Bronchial epithelial cell (primary cell): ENCODE measurements around the gene UBE2Q2. TPM values are rescaled to one million over a fixed set of nuclear protein-coding genes. Genes with fewer than 3 reads are reported as not detected.

Source experiments
- DNase-seq: peaks from one replicate; pipeline ENCODE4 v3.0.0-alpha.2; 2010; ENCODE audit warnings: low read depth
- FAIRE-seq: peaks from 2 replicates; lab custom pipeline; 2011; peaks lifted over from hg19 to GRCh38; lab: Jason Lieb, UNC
- H3K27me3 ChIP-seq: 2 replicates; pipeline ENCODE4 v1.5.1; 2011; ENCODE audit warnings: low read length; ENCODE audit not compliant: control insufficient read depth, insufficient read depth
- H3K36me3 ChIP-seq: 2 replicates; pipeline ENCODE4 v1.5.1; 2011; ENCODE audit warnings: low read length; ENCODE audit not compliant: control insufficient read depth, insufficient read depth
- H3K4me3 ChIP-seq: 2 replicates; pipeline ENCODE4 v1.5.1; 2011; ENCODE audit warnings: mild to moderate bottlenecking, low read depth, low read length, control low read depth
- total RNA-seq: library from RNA; depleted of rRNA; stranded (reverse); fragments of >200 nt; gene quantifications from 2 replicates; pipeline ENCODE4 v1.2.1, GENCODE V29; 2014
- TF ChIP-seq, protein P1 (sequence below): IDR thresholded peaks from 2 replicates; pipeline ENCODE4 v1.5.1; 2011; ENCODE audit warnings: mild to moderate bottlenecking, moderate library complexity, low read length, control low read depth, inconsistent platforms; ENCODE audit not compliant: insufficient read depth, severe bottlenecking

UBE2Q2 gene
- total RNA-seq, 1 donor from 2014 or later = 32.1 TPM

DNA sequence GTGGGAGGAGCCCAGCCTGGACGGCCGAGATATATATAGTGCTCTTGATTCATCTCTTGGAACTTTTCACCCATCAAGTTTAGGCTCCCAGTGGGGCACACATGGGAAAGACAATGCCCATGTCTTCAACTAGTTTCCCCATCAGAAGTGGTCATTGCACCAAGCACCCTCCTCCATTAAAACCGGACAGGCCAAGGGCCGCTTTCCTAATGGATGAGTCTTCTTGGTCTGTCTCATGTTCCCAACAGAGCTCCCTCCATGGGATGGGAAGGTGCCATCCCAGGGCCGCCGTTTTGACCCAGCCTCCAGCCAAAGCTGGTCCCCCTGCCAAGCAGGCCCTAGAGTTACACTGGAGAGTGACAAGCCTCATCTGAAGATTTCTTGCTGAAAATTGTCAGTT, 34.7 kb upstream of the UBE2Q2 start:
- Histone ChIP-seq H3K36me3 (no peaks in the 10 kb centered on the region), H3K4me3 (no peak overlapping the region), H3K27me3 (no peaks in the 10 kb centered on the region)
- FAIRE-seq = no peak
- no peak for DNase-seq
- TF ChIP-seq, protein P1, sequence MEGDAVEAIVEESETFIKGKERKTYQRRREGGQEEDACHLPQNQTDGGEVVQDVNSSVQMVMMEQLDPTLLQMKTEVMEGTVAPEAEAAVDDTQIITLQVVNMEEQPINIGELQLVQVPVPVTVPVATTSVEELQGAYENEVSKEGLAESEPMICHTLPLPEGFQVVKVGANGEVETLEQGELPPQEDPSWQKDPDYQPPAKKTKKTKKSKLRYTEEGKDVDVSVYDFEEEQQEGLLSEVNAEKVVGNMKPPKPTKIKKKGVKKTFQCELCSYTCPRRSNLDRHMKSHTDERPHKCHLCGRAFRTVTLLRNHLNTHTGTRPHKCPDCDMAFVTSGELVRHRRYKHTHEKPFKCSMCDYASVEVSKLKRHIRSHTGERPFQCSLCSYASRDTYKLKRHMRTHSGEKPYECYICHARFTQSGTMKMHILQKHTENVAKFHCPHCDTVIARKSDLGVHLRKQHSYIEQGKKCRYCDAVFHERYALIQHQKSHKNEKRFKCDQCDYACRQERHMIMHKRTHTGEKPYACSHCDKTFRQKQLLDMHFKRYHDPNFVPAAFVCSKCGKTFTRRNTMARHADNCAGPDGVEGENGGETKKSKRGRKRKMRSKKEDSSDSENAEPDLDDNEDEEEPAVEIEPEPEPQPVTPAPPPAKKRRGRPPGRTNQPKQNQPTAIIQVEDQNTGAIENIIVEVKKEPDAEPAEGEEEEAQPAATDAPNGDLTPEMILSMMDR = no peak

GRCh38 chr15:75809986-75810750, 33.1 kb upstream of the UBE2Q2 start:
- H3K4me3 ChIP-seq = no peak overlapping the region
- H3K36me3 ChIP-seq = no peaks in the 10 kb centered on the region
- DNase-seq (peak; percentile 63), FAIRE-seq (no peak)
- H3K27me3 ChIP-seq = no peaks in the 10 kb centered on the region
- TF ChIP-seq, protein P1 = peak; percentile 82

DNA sequence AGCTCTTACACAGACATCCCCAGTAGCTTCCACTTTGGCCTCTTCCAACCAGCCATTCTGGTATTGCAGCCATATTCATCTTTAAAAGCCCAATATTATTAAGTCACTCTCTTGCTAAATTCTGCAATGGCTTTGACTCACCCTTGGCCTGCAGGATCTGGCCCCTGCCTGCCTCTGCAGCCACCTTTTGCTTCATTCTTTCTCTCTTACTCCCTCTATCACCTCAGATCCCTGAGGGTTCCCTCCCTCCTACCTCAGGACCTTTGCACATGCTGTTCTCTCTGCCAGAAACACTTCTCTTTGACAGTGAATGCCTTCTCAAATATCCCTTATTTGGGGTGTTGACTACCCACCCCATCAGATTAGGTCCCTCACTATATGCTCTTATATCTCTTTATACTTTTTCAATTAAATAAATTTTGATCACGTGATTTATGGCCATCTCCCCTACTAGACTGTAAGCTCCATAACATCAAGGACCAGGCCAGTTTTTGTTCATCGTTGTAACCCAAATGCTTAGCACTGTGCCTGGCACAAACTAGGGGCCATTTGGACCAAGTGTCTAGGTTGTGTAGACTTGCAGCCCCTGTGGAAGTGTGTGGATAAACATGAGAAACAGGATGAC, 32.3 kb upstream of the UBE2Q2 start:
- DNase-seq = peak; percentile 76
- Histone ChIP-seq H3K36me3 (no peaks in the 10 kb centered on the region), H3K4me3 (no peak overlapping the region), H3K27me3 (no peaks in the 10 kb centered on the region)
- no peak for FAIRE-seq
- TF ChIP-seq, protein P1 = no peak

DNA sequence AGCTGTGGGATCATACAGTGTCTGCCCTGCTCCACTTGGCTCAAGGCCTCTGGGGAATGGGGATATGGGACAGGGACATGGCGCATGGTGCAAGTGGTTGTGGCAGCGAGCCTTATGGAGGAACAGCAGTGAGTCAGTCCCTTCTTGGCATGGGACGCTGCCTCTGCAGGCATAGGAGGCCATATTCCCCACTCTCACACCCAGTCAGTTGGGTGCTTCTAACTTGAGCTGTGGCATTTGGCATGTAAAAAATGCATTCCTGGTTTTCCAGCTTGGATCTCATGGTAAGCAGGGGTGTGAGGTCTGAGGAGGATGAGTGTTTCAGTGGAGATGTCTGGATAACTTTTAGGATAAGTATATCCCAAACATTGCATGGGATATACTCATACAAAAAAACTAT, 31.6 kb upstream of the UBE2Q2 start:
- no peaks in the 10 kb centered on the region for H3K27me3 ChIP-seq
- no peak overlapping the region for H3K4me3 ChIP-seq
- no peaks in the 10 kb centered on the region for H3K36me3 ChIP-seq
- DNase-seq = no peak
- FAIRE-seq = no peak
- TF ChIP-seq, protein P1 = no peak

GRCh38 chr15:75814794-75815193, 28.5 kb upstream of the UBE2Q2 start:
- no peak for FAIRE-seq
- no peaks in the 10 kb centered on the region for H3K36me3 ChIP-seq
- no peaks in the 10 kb centered on the region for H3K27me3 ChIP-seq
- no peak for DNase-seq
- no peak overlapping the region for H3K4me3 ChIP-seq
- TF ChIP-seq, protein P1 = no peak
